ENCODE data around the gene GBGT1. TPM values are rescaled to one million over a fixed set of nuclear protein-coding genes. Genes with fewer than 3 reads are reported as not detected.

The GBGT1 gene
- total RNA-seq, 1 experiment from 2014 or later, result 6.4 TPM

DNA sequence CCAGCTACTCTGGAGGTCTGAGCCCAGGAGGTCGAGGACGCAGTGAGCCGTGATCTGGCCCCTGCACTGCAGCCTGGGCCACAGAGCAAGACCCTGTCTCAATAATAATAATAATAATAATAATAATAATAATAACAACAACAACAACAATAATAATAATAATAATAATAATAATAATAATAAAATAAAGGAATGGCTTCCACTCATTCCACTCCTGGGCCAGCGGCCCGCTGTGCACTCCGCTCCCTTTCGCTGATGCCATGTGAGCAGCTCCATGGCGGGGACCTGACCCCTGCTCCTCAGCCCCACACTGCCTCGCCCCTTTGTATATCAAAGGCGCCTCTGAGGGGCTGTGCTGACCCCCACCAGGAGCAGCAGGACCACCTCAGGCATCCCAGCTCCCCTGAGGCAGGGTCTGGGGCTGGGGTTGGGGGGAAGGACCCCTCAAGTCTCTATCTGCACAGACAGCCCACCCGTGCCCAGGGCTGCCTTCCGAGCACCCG lies 20.0 kb downstream of the GBGT1 start:
- DNase-seq (ENCODE audit: low read depth), result no peak

DNA sequence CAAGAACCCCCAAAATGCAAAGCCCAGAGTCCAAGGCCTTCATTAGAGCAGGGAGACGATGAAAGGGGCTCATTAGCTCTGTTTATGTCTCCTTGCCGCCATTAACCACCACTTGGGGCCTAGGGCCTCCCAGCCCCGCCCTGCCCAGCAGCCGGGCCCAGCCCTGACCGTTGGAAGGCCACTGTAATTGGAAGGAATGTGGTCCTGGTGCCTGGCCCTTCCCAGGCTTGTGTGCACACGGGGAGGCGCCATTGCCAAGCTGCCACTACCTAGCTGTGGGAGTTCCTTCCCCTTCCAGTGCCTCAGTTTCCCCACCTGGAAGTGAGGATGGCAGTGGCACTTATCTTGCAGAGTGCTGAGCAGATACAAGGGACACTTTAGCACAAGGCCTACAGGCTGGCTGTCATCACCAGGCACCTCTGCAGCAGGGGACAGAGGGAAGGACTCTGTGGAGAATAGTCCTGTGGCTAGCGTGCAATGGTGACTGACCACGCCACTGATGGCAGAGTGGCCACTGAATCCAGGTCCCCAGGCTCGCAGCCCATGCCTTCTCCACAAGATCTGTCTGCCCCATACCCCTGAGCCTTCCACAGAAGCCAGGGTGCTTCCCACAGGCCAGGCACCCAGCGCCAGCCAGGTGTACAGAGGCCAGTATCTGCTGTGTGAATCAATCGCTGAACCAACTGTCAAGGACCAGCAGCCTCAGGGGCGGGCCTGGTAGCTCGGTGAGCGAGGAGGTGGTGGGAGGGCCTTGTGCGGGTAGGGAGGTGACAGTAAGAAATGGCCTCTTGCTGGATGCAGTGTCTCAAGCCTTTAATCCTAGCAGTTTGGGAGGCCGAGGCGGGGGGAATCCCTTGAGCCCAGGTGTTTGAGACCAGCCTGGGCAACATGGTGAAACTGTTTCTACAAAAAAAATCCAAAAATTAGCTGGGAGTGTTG lies 20.8 kb downstream of the GBGT1 start:
- DNase-seq (ENCODE audit: low read depth), result no peak

GRCh38 chr9:133141833-133142595 lies 21.7 kb downstream of the GBGT1 start:
- DNase-seq (ENCODE audit: low read depth), result peak; percentile 58

GRCh38 chr9:133140606-133141005 lies 23.1 kb downstream of the GBGT1 start:
- no peak for DNase-seq (ENCODE audit: low read depth)

DNA sequence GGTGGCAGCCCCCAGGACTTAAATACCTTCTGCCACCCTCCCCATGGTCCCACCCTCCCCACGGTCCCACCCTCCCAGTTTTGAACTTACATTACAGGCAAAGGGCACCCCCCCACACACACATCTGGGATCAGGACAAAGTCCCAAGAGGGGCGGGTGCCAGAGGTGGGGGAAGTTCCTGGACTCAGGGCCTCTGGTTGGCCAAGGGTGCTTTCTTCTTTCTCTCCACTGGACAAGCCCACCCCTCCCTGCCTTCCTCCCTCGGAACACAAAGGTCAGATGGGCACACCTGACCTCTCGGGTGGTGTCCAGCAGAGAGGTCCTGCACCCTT lies 23.6 kb downstream of the GBGT1 start:
- DNase-seq (ENCODE audit: low read depth), result no peak

- DNase-seq (ENCODE audit: low read depth), result no peak
Observed at GRCh38 chr9:133139246-133140173, 24.2 kb downstream of the GBGT1 start.

GRCh38 chr9:133137451-133138231 lies 26.1 kb downstream of the GBGT1 start:
- DNase-seq (ENCODE audit: low read depth), result no peak

GRCh38 chr9:133135146-133135745 lies 28.5 kb downstream of the GBGT1 start:
- peak; percentile 100 for DNase-seq (ENCODE audit: low read depth)

DNA sequence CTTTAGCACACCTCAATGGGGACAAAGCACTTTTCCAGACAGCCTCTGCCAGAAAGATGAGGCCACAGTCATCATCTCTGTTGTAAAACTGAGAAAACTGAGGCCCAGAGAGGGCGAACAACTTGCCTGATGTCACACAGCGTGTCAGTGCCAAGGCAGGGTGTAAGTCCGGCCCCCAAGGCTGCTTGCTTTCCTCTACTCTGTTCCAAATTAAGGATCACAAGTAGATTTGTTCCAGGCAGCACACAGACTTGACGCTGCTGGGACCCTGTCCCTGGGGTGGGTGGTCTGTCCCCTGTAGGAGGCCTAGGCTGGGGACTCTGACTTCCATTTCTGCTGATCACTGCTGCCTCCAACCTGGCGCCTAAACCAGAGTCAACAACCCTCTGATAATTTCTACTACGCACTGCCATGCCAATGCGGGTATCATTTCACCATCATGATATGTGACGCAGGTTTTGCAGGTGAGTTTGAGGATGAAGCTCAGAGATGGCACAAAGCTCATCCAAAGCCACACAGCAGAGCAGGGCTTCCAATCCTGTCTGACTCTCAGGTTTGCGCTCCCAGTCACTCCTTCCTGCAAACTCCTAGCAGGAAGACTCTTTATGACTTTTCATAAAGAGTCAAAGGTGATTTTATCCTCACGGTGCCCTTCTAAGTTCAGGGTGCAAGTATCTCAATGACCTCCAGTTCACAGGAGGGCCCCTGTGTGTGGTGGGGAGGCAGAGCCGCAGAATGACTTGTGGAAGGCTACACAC lies 29.1 kb downstream of the GBGT1 start:
- DNase-seq (ENCODE audit: low read depth), result no peak

DNA sequence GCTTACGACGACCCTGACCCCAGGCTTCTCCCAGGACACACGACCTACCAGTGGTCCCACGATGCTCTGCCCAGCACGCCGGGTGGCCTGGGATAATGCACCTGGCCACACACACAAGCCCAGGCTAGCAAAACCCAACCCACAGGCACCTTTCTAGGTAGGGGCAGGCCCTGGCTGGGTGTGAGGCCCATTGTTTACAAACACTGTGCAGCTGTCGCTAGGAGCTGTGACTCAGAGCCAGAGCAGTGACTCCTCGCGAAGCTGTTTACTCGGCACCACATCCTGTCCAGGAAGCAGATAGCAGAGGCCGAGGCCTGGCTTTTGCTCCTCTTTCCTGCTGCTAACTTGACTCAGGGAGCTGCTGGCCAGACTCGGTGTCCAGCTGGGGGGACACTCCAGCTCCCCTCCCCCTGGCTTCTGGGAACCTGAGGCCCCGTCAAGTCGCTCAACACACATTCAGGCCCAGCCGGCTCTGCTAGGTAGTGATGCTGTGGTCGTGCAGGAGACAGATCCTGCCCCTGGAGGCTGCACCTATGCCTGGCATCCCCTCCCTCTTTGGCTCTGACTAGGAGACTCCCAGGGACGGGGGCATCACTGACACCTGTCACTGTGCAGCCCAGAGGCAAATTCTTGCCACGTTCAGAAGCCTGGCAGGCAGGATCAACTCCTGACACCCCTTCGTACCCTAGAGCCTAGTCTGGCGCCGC lies 29.9 kb downstream of the GBGT1 start:
- DNase-seq (ENCODE audit: low read depth), result peak; percentile 98

GRCh38 chr9:133132174-133132573 lies 31.5 kb downstream of the GBGT1 start:
- no peak for DNase-seq (ENCODE audit: low read depth)

- no peak for DNase-seq (ENCODE audit: low read depth)
Observed at GRCh38 chr9:133131506-133131905, 32.2 kb downstream of the GBGT1 start.

- no peak for DNase-seq (ENCODE audit: low read depth)
Observed at GRCh38 chr9:133130685-133131244, 32.9 kb downstream of the GBGT1 start.

DNA sequence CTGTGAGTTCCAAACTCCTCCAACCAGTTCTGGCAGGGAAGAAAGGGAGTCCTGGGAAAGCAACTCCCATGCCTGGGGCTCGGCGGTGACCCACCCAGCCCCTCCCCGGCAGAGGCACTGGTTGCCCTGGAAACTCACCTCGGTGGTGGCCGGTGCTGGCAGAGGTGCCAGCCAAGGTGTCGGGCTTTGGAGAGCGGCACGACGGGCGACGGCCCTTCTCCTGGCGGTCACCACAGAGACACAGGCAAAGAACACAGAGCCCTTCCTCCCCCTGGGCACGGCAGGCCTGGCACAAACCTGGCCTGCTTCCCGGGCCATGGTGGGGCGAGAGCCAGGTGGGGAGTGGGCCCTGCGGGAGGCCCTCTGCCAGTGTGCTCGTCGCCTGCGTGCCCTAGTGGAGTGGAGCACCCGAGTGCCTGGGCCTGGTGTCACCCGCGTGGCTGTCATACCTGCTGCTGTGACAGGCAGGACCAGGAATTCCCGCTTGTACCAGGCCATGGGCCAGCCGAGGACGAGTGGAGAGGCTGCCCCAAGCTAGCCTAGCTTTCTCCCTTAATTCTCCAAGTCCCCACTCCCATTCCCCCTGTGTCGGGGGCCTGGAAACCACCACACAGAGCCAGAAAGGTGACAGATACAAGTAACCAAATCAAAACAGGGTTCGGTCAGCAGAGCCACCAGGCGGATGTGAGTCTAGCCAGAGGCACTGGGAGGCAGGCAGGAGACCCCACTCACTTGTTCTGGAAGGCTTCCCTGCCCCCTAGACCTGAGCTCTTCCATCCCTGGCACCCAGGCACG lies 34.5 kb downstream of the GBGT1 start:
- DNase-seq (ENCODE audit: low read depth), result no peak

DNA sequence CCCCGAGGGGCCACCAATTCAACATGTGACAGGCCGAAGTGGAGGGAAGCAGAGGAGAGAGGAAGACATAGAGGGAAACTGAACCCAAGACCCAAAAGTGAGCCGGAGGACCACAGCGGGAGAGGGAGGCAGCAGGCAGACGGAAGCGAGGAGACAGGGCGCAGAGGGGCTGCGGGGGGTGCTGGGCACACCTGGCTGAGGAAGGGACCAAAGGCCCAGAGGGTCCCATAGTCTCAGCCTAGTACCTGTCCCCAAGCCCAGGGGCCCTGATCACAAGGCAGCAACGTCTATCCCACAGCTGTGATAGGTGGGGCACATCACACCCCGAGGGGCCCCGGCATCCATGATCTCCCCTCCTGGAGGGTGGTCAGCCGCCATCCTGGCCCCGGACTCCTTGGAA lies 35.6 kb downstream of the GBGT1 start:
- DNase-seq (ENCODE audit: low read depth), result no peak

- DNase-seq (ENCODE audit: low read depth), result peak; percentile 85
Observed at GRCh38 chr9:133127340-133127981, 36.3 kb downstream of the GBGT1 start.

DNA sequence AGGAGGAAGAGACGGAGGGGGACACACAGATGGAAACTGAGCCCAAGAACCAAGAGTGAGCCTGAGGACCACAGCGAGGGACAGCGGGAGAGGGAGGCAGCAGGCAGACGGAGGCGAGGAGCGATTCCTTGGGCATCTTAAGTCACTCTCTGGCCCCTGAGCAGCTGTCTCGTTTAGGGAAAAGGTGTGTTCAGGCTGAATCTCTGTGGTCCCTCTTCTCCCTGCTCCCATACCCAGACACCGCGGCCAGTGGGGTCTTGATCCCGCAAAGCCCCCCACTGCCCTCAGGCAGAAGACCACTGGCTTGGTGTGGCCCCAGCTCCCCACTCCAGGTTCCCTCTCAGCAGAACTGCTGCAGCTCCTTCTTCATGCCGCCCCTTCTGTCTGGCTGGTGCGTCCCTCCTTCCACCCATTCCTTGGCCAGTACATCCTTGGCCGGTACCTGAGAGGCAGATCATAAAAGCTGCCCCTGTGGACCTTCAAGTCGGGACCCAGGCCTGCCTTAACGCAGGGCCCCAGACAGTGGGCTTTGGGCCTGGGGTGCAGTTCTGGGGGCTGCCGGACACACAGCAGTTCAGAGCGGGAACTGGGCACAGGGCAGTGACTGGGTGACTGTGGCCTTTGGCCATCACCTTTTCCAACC lies 36.9 kb downstream of the GBGT1 start:
- peak; percentile 54 for DNase-seq (ENCODE audit: low read depth)
